Heart right ventricle (tissue), 16 donors: ENCODE measurements around the gene ROBO4. TPM values are rescaled to one million over a fixed set of nuclear protein-coding genes. Genes with fewer than 3 reads are reported as not detected.

ENCODE experiments used
- ATAC-seq, 8 donors: fragments of 200-7000 bp; cut with Tn5 transposase; one replicate each; pipeline ENCODE4 v1.9.1; 2020; ENCODE audit warnings: mild to moderate bottlenecking in 8 of 8, moderate library complexity in 8 of 8, moderate number of reproducible peaks in 1 of 8
- DNase-seq, 2 donors: peaks; one replicate each; pipeline ENCODE4 v3.0.0-alpha.2; 2020
- H3K27ac ChIP-seq, 10 donors: fragments of 200-600 bp; sonication (generic) in 2 of 10; one replicate each; pipeline versions ENCODE4 v1.5.0 to v1.8.0; 2020 to 2022; ENCODE audit warnings: mild to moderate bottlenecking in 3 of 10
- H3K27me3 ChIP-seq, 7 donors: fragments of 200-600 bp; one replicate each; pipeline ENCODE4 v1.8.0; 2021 to 2022; ENCODE audit warnings: mild to moderate bottlenecking in 2 of 7
- H3K36me3 ChIP-seq, 9 donors: fragments of 200-600 bp; sonication (generic) in 1 of 9; one replicate each; pipeline versions ENCODE4 v1.5.0 to v1.8.0; 2020 to 2022; ENCODE audit warnings: mild to moderate bottlenecking in 2 of 9
- H3K4me1 ChIP-seq, 9 donors: fragments of 200-600 bp; sonication (generic) in 1 of 9; one replicate each; pipeline versions ENCODE4 v1.5.0 to v1.8.0; 2020 to 2022; ENCODE audit warnings: mild to moderate bottlenecking in 4 of 9
- H3K4me3 ChIP-seq, 10 donors: fragments of 200-600 bp; sonication (generic) in 2 of 10; one replicate each; pipeline versions ENCODE4 v1.5.0 to v1.8.0; 2020 to 2022; ENCODE audit warnings: mild to moderate bottlenecking in 7 of 10, moderate library complexity in 2 of 10
- H3K9me3 ChIP-seq, 11 donors: fragments of 200-600 bp in 10 of 11; sonication (generic) in 2 of 11; one replicate each; pipeline versions ENCODE4 v1.5.0 to v1.8.0; 2013 to 2022; ENCODE audit warnings: mild to moderate bottlenecking in 2 of 11, control low read depth in 1 of 11, moderate library complexity in 1 of 11
- WGBS, 2 donors: extraction: QIAGEN DNeasy Blood & Tissue Kit; methylation state at CpG; one replicate each; pipeline ENCODE4 v1.1.7; 2013; ENCODE audit warnings: inconsistent platforms in 1 of 2; 5-methylcytosine and 5-hydroxymethylcytosine counted together
- intact Hi-C, 10 donors: fragments of 100-400 bp; cut with DNase I; formaldehyde crosslinking; loops; one replicate each; pipeline versions ENCODE4 v1.11.1 to v1.14.2; 2022
- polyA plus RNA-seq, 2 donors: library from polyadenylated mRNA; stranded (reverse); fragments of 200-250 nt; gene quantifications; one replicate each; pipeline ENCODE4 v1.2.3, GENCODE V29; 2013
- total RNA-seq, 10 donors: library from RNA; stranded (reverse); fragmentation: NEBNext Ultra II Directional in 3 of 10; extraction: Animal tissue kit (Norgen Biotek cat#: 25700) in 3 of 10; gene quantifications; one replicate each; pipeline versions ENCODE4 v1.2.1 to v1.2.4, GENCODE V29; 2021 to 2023
- TF ChIP-seq, protein P1 (sequence below), 9 donors: fragments of 200-600 bp; sonication (generic) in 2 of 9; IDR thresholded peaks; one replicate each; pipeline versions ENCODE4 v1.5.0 to v1.8.0; 2021 to 2022; ENCODE audit warnings: antibody characterized with exemption in 9 of 9, mild to moderate bottlenecking in 5 of 9, moderate library complexity in 1 of 9
- donor health status: Arrhythmogenic right ventricular cardiomyopathy.
- donor health status: ischemic (EF 13 %, LVEDD 7.1; RV severe dilation, severe dysfunction).
- donor health status: healthy with polysubstance abuse.
- donor health status: DM: no; HTN: yes; CAD: no.
- donor health status: DM: no; HTN: no; CAD: no.
- donor health status: ischemic (EF 25% LVEDD 6.9; RV normal size, moderate dysfunction).
- donor health status: ischemic (EF 25% LVEDD 5.7; RV mildly dilated, moderate dysfunction).
- donor health status: healthy.
- donor health status: DM: yes; HTN: yes; CAD: no.
- donor health status: Ischemic cardiomyopathy.
- donor health status: ischemic (EF 35%, LVEDD 5.7; RV mildly dilated, moderate dysfunction).
- donor health status: nonischemic (EF 11% LVEDD 7.7; RV severe dilation, severe dysfunction).
- donor health status: DM: yes; HTN: yes; CAD: no.
- donor health status: PGD.
- donor health status: ischemic (EF 29% LVEDD 5.4; RV normal size, mild dysfunction).
- donor health status: nonischemic (EF 23%, LVEDD 6.1; RV moderate dilation, normal function).

ROBO4 gene
- total and polyA plus RNA-seq, 12 donors, result 14.2 to 42.6 (median 22.0) TPM

DNA sequence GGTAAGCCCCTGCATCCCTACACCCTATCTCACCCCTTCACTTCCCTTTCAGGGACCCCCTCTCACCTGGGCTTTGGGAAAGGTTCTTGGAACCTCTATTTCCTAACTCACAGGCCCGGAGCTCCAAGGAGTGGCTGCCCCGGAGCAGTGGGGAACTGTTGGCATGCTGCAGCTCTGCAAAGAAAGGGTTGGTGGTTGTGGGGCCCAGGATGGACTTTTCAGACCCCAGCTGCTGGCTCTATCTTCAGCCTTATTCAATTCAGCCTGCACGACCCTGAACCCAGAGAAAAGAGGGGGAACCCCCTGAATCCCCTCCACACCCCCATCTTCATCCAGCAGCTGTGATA is 10.0 kb downstream of the ROBO4 start:
- ATAC-seq (no peak), DNase-seq (no peak)
- intact Hi-C loops, result no loop called here
- TF ChIP-seq, protein P1, sequence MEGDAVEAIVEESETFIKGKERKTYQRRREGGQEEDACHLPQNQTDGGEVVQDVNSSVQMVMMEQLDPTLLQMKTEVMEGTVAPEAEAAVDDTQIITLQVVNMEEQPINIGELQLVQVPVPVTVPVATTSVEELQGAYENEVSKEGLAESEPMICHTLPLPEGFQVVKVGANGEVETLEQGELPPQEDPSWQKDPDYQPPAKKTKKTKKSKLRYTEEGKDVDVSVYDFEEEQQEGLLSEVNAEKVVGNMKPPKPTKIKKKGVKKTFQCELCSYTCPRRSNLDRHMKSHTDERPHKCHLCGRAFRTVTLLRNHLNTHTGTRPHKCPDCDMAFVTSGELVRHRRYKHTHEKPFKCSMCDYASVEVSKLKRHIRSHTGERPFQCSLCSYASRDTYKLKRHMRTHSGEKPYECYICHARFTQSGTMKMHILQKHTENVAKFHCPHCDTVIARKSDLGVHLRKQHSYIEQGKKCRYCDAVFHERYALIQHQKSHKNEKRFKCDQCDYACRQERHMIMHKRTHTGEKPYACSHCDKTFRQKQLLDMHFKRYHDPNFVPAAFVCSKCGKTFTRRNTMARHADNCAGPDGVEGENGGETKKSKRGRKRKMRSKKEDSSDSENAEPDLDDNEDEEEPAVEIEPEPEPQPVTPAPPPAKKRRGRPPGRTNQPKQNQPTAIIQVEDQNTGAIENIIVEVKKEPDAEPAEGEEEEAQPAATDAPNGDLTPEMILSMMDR (IDR thresholded peaks at IDR 0.05), result no peak
- 89 to 91% methylated on average over 3 of the region's 3 CpGs for WGBS, 2 donors
- no peak overlapping the region for H3K4me3 ChIP-seq
- peaks cover 0 to 70% (median 0%) of the 10 kb centered on the region in 9 donors for H3K36me3 ChIP-seq
- peak overlapping the region in 1 of 10 donors; percentile 11 for H3K27ac ChIP-seq
- H3K4me1 ChIP-seq, result peaks cover 3 to 75% (median 34%) of the 10 kb centered on the region in 9 donors
- peaks cover 0 to 8% (median 0%) of the 10 kb centered on the region in 7 donors for H3K27me3 ChIP-seq
- no peaks in the 10 kb centered on the region for H3K9me3 ChIP-seq

DNA sequence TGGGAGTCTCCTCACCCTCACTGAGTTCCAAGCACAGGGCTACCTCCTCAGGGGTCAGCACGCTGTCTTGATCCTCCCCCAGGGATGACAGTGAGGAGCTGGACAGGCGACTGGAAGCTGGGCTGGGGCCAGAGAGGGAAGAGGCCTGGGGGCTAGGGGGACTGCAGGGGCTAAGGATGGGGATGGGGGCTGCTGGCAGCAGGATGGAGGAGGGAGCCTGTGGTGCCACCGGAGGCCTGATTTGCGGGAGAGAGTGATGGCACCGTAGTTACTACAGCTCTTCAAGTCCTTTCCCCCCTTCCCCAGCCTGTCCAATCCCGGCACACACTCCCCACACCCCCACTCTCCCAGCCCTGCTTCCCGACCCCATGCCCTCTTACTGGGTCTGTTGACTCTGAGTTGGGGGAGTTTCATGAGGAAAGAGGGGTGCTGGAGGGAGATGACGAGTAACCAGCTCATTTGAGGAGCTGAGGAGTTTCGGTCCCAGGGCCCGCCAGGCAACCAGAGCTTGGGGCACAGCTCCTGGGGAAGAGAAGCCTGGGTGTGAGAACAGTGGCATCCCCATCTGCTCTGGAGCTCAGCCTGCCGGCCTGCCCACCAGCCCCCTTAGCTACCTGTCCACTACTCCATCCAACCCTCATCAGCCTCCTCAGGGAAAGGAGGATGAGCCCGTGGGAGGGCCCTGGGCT is 10.5 kb downstream of the ROBO4 start:
- DNase-seq (no peak), ATAC-seq (no peak)
- peak overlapping the region in 1 of 10 donors; percentile 11 for H3K27ac ChIP-seq
- TF ChIP-seq, protein P1 (IDR thresholded peaks at IDR 0.05), result no peak
- no peak overlapping the region for H3K4me3 ChIP-seq
- H3K36me3 ChIP-seq, result peaks cover 0 to 66% (median 0%) of the 10 kb centered on the region in 9 donors
- H3K9me3 ChIP-seq, result no peaks in the 10 kb centered on the region
- WGBS, 2 donors, result 85 to 90% methylated on average over 12 of the region's 12 CpGs
- H3K4me1 ChIP-seq, result peaks cover 3 to 75% (median 33%) of the 10 kb centered on the region in 9 donors
- intact Hi-C loops, result no loop called here
- peaks cover 0 to 8% (median 0%) of the 10 kb centered on the region in 7 donors for H3K27me3 ChIP-seq

DNA sequence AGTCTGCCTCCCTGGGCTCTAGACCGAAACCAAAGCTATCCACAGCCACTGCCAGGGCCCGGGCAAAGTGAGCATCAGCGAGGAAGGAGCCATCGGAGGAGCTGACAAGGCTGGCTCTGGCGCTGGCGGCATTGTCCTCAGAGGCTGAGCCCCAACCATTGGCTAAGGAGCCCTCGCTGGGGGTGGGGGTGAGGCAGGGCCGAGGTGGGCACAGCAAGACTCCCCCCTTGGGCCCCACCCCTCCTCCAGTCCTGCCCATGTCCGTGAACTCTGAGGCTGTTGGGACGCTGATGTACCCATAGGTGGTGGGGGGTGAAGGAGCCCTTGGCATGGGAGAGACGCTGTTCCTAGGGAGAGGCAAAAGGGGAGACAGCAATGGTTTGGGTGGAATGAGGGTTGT is 11.2 kb downstream of the ROBO4 start:
- no peaks in the 10 kb centered on the region for H3K9me3 ChIP-seq
- H3K36me3 ChIP-seq, result peaks cover 0 to 62% (median 0%) of the 10 kb centered on the region in 9 donors
- TF ChIP-seq, protein P1 (IDR thresholded peaks at IDR 0.05), result no peak
- H3K27me3 ChIP-seq, result peaks cover 0 to 8% (median 0%) of the 10 kb centered on the region in 7 donors
- H3K4me1 ChIP-seq, result peaks cover 3 to 73% (median 29%) of the 10 kb centered on the region in 9 donors
- intact Hi-C loops, result no loop called here
- WGBS, 2 donors, result 91% methylated on average over 11 of the region's 11 CpGs
- no peak overlapping the region for H3K4me3 ChIP-seq
- H3K27ac ChIP-seq, result no peak overlapping the region
- ATAC-seq (no peak), DNase-seq (no peak)

DNA sequence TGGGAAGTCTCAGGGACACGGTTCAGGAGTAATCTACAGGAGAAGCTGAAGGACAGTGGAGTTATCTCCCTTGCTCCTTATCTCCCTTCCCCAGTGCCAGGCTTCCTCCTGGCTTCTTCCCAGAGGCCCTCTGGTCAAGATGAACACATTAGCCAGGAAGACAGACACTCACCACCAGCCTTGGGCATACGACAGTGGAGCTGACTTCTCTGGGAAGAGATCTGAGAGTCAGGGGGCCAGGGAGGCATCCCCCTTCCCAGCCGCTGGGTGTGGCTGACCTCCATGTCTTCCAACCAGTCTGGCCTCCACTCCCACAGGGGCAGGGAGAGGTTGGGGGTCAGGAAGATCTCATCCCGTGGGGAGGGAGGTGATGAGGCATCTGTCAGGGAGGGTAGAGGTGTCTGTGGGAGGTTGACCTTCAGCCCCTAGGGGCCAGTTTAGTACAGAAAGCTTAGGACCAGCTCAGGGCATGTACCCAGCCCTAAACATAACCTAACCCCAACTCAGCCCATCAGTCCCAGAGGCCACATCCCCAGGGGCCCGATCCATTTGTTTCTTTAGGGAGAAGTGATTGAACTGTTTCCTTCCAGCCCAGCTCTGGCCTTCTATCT is 12.7 kb downstream of the ROBO4 start:
- Histone ChIP-seq H3K4me1 (peaks cover 0 to 63% (median 18%) of the 10 kb centered on the region in 9 donors), H3K27me3 (peaks cover 0 to 10% (median 0%) of the 10 kb centered on the region in 7 donors), H3K9me3 (no peaks in the 10 kb centered on the region), H3K4me3 (no peak overlapping the region), H3K27ac (peak overlapping the region in 2 of 10 donors; percentile 4 to 30), H3K36me3 (peaks cover 0 to 49% (median 0%) of the 10 kb centered on the region in 9 donors)
- DNase-seq (no peak), ATAC-seq (peak in 1 of 8 donors; percentile 6)
- 59 to 62% methylated on average over 5 of the region's 5 CpGs for WGBS, 2 donors
- intact Hi-C loops, result no loop called here
- TF ChIP-seq, protein P1 (IDR thresholded peaks at IDR 0.05), result no peak
